ENCODE data around the gene IGSF10. TPM values are rescaled to one million over a fixed set of nuclear protein-coding genes. Genes with fewer than 3 reads are reported as not detected.

The IGSF10 gene
- total and polyA plus RNA-seq, 2 of the 8 experiments (the other 6 are each of a cell fraction or from before 2014, with no cell fraction given), result 0.59 to 0.95 TPM

DNA sequence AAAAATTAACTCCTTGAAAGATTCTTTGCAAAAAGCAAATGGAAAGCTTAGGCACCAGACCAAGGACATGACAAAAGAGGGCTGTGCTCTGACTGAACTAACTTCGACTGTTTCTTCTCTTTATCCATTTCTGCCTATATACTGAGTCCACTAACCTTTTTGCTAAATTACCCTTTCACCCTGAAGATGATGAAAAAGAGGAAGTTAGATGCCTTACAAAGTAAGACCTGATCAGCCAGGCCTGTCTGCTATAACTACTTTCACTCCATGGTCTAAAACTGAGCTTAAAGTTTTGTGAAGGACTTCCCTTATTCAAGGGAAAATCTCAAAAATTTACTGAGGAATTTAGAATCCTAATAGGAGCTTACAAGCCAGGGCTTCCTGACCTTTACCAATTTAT is 6.2 kb upstream of the IGSF10 start:
- Histone ChIP-seq H2AFZ (ENCODE audit: low read length) (no peak overlapping the region), H2BK15ac (ENCODE audit: low read length) (no peak overlapping the region), H2BK20ac (ENCODE audit: low read length) (no peak overlapping the region), H3K27me3 (replicated peaks in 1 of 4; ENCODE audit: control insufficient read depth in 3 of 4, extremely low read depth in 1 of 4, insufficient read depth in 3 of 4, low read length in 3 of 4) (no peaks in the 10 kb centered on the region), H2BK5ac (ENCODE audit: low read depth, low read length) (no peak overlapping the region), H3K4me2 (ENCODE audit: insufficient read depth in 1 of 2, low read depth in 2 of 2, low read length in 2 of 2) (no peak overlapping the region), H3K14ac (ENCODE audit: insufficient read length) (no peak overlapping the region), H3K4me3 (ENCODE audit: extremely low read depth in 1 of 4, insufficient read depth in 2 of 4, low read depth in 3 of 4, low read length in 4 of 4) (no peak overlapping the region), H2AK5ac (ENCODE audit: low read depth, low read length) (no peak overlapping the region), H3K79me1 (ENCODE audit: low read depth, low read length) (no peaks in the 10 kb centered on the region), H4K8ac (ENCODE audit: extremely low read depth, insufficient read depth, low read length) (no peak overlapping the region), H3K56ac (replicated peaks; ENCODE audit: insufficient read length, low read depth, low read length) (no peak overlapping the region), H4K5ac (ENCODE audit: insufficient read length, low read depth, low read length) (no peak overlapping the region), H3K9ac (replicated peaks in 1 of 4; ENCODE audit: extremely low read depth in 1 of 4, low read depth in 3 of 4, low read length in 3 of 4) (no peak overlapping the region), H4K20me1 (replicated peaks in 1 of 2; ENCODE audit: control insufficient read depth in 1 of 2, insufficient read depth in 2 of 2, low read length in 2 of 2) (no peaks in the 10 kb centered on the region), H3K23ac (ENCODE audit: insufficient read length) (no peak overlapping the region), H2BK120ac (replicated peaks; ENCODE audit: low read depth, low read length) (no peak overlapping the region), H3K4ac (replicated peaks; ENCODE audit: insufficient read length, low read depth, low read length) (no peak overlapping the region), H4K91ac (replicated peaks; ENCODE audit: insufficient read length, low read length) (no peak overlapping the region), H2BK12ac (ENCODE audit: low read depth, low read length) (no peak overlapping the region), H3K4me1 (replicated peaks in 1 of 4; ENCODE audit: control insufficient read depth in 3 of 4, insufficient read depth in 4 of 4, low read length in 3 of 4) (no peaks in the 10 kb centered on the region), H3K27ac (ENCODE audit: low read depth, low read length) (no peak overlapping the region), H3K79me2 (ENCODE audit: control insufficient read depth in 1 of 2, insufficient read depth in 2 of 2, low read length in 2 of 2) (no peaks in the 10 kb centered on the region), H3K36me3 (ENCODE audit: control insufficient read depth in 2 of 4, insufficient read depth in 4 of 4, low read length in 3 of 4) (no peaks in the 10 kb centered on the region), H3K23me2 (ENCODE audit: low read depth, low read length) (no peaks in the 10 kb centered on the region), H3K18ac (ENCODE audit: extremely low read depth, low read length) (no peak overlapping the region), H3K9me3 (ENCODE audit: insufficient read depth in 2 of 2, low read depth in 1 of 2, low read length in 1 of 2) (no peaks in the 10 kb centered on the region)
- DNase-seq (ENCODE audit: low read depth in 1 of 2, low spot score in 2 of 2) (no peak), FAIRE-seq (no peak)
- ChIA-PET CTCF (ENCODE audit: partially characterized antibody) (interaction anchor here (0.6 to 4.8 kb wide), 16 partner anchors 11 to 371 kb away, joined by 3 to 45 read pairs (median 4); no protein-coding TSS in a partner anchor), POLR2A (ENCODE audit: partially characterized antibody) (no interaction called here)
- 90% methylated on average over 1 of the region's 1 CpG; no CpG with 5 or more reads in 1 of the 2 experiments for WGBS, 2 experiments (ENCODE audit: extremely low coverage in 1 of 2, insufficient coverage in 1 of 2, insufficient read length in 1 of 2, insufficient replicate concordance in 2 of 2, low coverage in 1 of 2, low lambda C conversion rate in 2 of 2, missing lambda C conversion rate in 1 of 2)
- TF ChIP-seq JUND (IDR thresholded peaks at IDR 0.05; ENCODE audit: low read length) (no peak), TEAD4 (IDR thresholded peaks at IDR 0.05; ENCODE audit: low read depth, low read length) (no peak), KDM1A (IDR thresholded peaks at IDR 0.05; ENCODE audit: borderline replicate concordance, low read length) (no peak), KDM4A (IDR thresholded peaks at IDR 0.05; ENCODE audit: low read depth, low read length, severe bottlenecking) (no peak), FOSL1 (IDR thresholded peaks at IDR 0.05; ENCODE audit: insufficient read depth, low read depth, low read length) (no peak), SP1 (IDR thresholded peaks at IDR 0.05; ENCODE audit: low read depth, low read length) (no peak), SIN3A (conservative IDR thresholded peaks at IDR 0.05 in 1 of 2, IDR thresholded peaks at IDR 0.05 in 1 of 2; ENCODE audit: low read depth in 1 of 2, low read length in 2 of 2) (no peak), NRF1 (IDR thresholded peaks at IDR 0.05; ENCODE audit: low read depth, low read length) (no peak), CBX8 (IDR thresholded peaks at IDR 0.05; ENCODE audit: borderline replicate concordance, low read depth, low read length) (no peak), EP300 (IDR thresholded peaks at IDR 0.05; ENCODE audit: borderline replicate concordance in 1 of 2, low read depth in 2 of 2, low read length in 2 of 2) (no peak), SIRT6 (IDR thresholded peaks at IDR 0.05; ENCODE audit: low read length) (no peak)
- TF ChIP-seq, protein P1, sequence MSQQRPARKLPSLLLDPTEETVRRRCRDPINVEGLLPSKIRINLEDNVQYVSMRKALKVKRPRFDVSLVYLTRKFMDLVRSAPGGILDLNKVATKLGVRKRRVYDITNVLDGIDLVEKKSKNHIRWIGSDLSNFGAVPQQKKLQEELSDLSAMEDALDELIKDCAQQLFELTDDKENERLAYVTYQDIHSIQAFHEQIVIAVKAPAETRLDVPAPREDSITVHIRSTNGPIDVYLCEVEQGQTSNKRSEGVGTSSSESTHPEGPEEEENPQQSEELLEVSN (IDR thresholded peaks at IDR 0.05), result no peak
- TF ChIP-seq, protein P2, sequence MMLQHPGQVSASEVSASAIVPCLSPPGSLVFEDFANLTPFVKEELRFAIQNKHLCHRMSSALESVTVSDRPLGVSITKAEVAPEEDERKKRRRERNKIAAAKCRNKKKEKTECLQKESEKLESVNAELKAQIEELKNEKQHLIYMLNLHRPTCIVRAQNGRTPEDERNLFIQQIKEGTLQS (IDR thresholded peaks at IDR 0.05; ENCODE audit: insufficient read depth, low read depth, low read length), result no peak
